Activated T-helper 1 cell treated with anti-CD3 and anti-CD28 coated beads, Interleukin-12 subunit alpha, Interleukin-12 subunit beta, Interleukin-2, Interleukin-4 antibody, amounts not matched to agents 30 ng/mL and 10 ng/mL and 1 ng/mL, durations not matched to agents 14 hours and 24 hours and 36 hours (primary cell): Measurements from ENCODE around the gene REL. TPM values are rescaled to one million over a fixed set of nuclear protein-coding genes. Genes with fewer than 3 reads are reported as not detected.

Source experiments
- DNase-seq: peaks from one replicate; pipeline ENCODE4 v3.0.0; 2021; ENCODE audit warnings: low spot score
- H3K27ac Mint-ChIP-seq: one replicate; pipeline ENCODE4 v1.8.0; 2021; ENCODE audit warnings: mild to moderate bottlenecking, mixed read lengths
- H3K27me3 Mint-ChIP-seq: one replicate; pipeline ENCODE4 v1.8.0; 2022; ENCODE audit warnings: mild to moderate bottlenecking, moderate library complexity, mixed read lengths; ENCODE audit not compliant: insufficient read depth
- H3K36me3 Mint-ChIP-seq: one replicate; pipeline ENCODE4 v1.8.0; 2021; ENCODE audit warnings: low read depth, mixed read lengths
- H3K4me1 Mint-ChIP-seq: one replicate; pipeline ENCODE4 v1.8.0; 2021; ENCODE audit warnings: low read depth, mixed read lengths
- H3K4me3 Mint-ChIP-seq: one replicate; pipeline ENCODE4 v1.8.0; 2021; ENCODE audit warnings: mild to moderate bottlenecking, moderate library complexity, mixed read lengths
- H3K9me3 Mint-ChIP-seq: one replicate; pipeline ENCODE4 v1.8.0; 2021; ENCODE audit warnings: mixed read lengths
- intact Hi-C: fragments of 100-400 bp; cut with micrococcal nuclease; formaldehyde crosslinking; loops from one replicate; pipeline ENCODE4 v1.15.1; 2024
- total RNA-seq: library from RNA; stranded (reverse); gene quantifications from 2 replicates; pipeline ENCODE4 v1.2.3, GENCODE V29; 2022

REL gene
- total RNA-seq, result 93.6 and 97.2 TPM in 2 replicates

- H3K27ac Mint-ChIP-seq, result peak within 1 kb of the TSS; percentile 99
- DNase-seq, result peak; percentile 89
- H3K9me3 Mint-ChIP-seq, result no peaks in the 10 kb centered on the region
- H3K4me1 Mint-ChIP-seq, result peaks cover 45% of the 10 kb centered on the region
- peak within 1 kb of the TSS; percentile 99 for H3K4me3 Mint-ChIP-seq
- H3K27me3 Mint-ChIP-seq, result no peaks in the 10 kb centered on the region
- peaks cover 32% of the 10 kb centered on the region for H3K36me3 Mint-ChIP-seq
- intact Hi-C loops, result loop anchor here (1.0 to 5.0 kb wide), 10 partner anchors 18 to 1316 kb away; partner anchors contain the start of genes B3GNT2, PAPOLG and SANBR
Measured at GRCh38 chr2:60881047-60881932, at the start of gene REL. Gene REL, plus strand, starts transcription at chr2:60881574. Its CDS starts 267 bp downstream, at chr2:60881841.

- intact Hi-C loops, result no loop called here
- DNase-seq, result no peak
- H3K27ac Mint-ChIP-seq, result no peak overlapping the region
- peaks cover 2% of the 10 kb centered on the region for H3K27me3 Mint-ChIP-seq
- no peaks in the 10 kb centered on the region for H3K9me3 Mint-ChIP-seq
- H3K4me3 Mint-ChIP-seq, result no peak overlapping the region
- H3K4me1 Mint-ChIP-seq, result peaks cover 21% of the 10 kb centered on the region
- no peaks in the 10 kb centered on the region for H3K36me3 Mint-ChIP-seq
Measured at GRCh38 chr2:60831921-60832320, 49.5 kb upstream of the REL start.

- intact Hi-C loops, result loop anchor here (1.0 kb wide), 1 partner anchor 40 kb away; no protein-coding TSS in a partner anchor
- Mint-ChIP-seq H3K27me3 (peaks cover 2% of the 10 kb centered on the region), H3K4me3 (no peak overlapping the region), H3K4me1 (peaks cover 14% of the 10 kb centered on the region), H3K36me3 (no peaks in the 10 kb centered on the region), H3K27ac (no peak overlapping the region), H3K9me3 (no peaks in the 10 kb centered on the region)
- DNase-seq, result no peak
Measured at GRCh38 chr2:60832621-60833020, 48.8 kb upstream of the REL start.

- no peak overlapping the region for H3K4me3 Mint-ChIP-seq
- H3K27ac Mint-ChIP-seq, result no peak overlapping the region
- H3K36me3 Mint-ChIP-seq, result no peaks in the 10 kb centered on the region
- no peaks in the 10 kb centered on the region for H3K9me3 Mint-ChIP-seq
- intact Hi-C loops, result no loop called here
- peaks cover 5% of the 10 kb centered on the region for H3K27me3 Mint-ChIP-seq
- peaks cover 14% of the 10 kb centered on the region for H3K4me1 Mint-ChIP-seq
- no peak for DNase-seq
Measured at GRCh38 chr2:60834270-60834717, 47.1 kb upstream of the REL start.

- no peak overlapping the region for H3K4me3 Mint-ChIP-seq
- H3K4me1 Mint-ChIP-seq, result peaks cover 22% of the 10 kb centered on the region
- H3K27me3 Mint-ChIP-seq, result peaks cover 5% of the 10 kb centered on the region
- H3K9me3 Mint-ChIP-seq, result no peaks in the 10 kb centered on the region
- intact Hi-C loops, result no loop called here
- H3K27ac Mint-ChIP-seq, result no peak overlapping the region
- DNase-seq, result no peak
- no peaks in the 10 kb centered on the region for H3K36me3 Mint-ChIP-seq
Measured at GRCh38 chr2:60836491-60836890, 44.9 kb upstream of the REL start.

GRCh38 chr2:60837123-60837522 is 44.3 kb upstream of the REL start:
- no peaks in the 10 kb centered on the region for H3K9me3 Mint-ChIP-seq
- DNase-seq, result no peak
- intact Hi-C loops, result no loop called here
- peaks cover 5% of the 10 kb centered on the region for H3K27me3 Mint-ChIP-seq
- H3K4me1 Mint-ChIP-seq, result peaks cover 22% of the 10 kb centered on the region
- H3K4me3 Mint-ChIP-seq, result no peak overlapping the region
- no peaks in the 10 kb centered on the region for H3K36me3 Mint-ChIP-seq
- no peak overlapping the region for H3K27ac Mint-ChIP-seq

GRCh38 chr2:60838481-60838880 is 42.9 kb upstream of the REL start:
- intact Hi-C loops, result no loop called here
- Mint-ChIP-seq H3K4me1 (peaks cover 14% of the 10 kb centered on the region), H3K27me3 (peaks cover 5% of the 10 kb centered on the region), H3K36me3 (no peaks in the 10 kb centered on the region), H3K27ac (no peak overlapping the region), H3K9me3 (no peaks in the 10 kb centered on the region), H3K4me3 (no peak overlapping the region)
- DNase-seq, result no peak

- Mint-ChIP-seq H3K27ac (no peak overlapping the region), H3K27me3 (peaks cover 5% of the 10 kb centered on the region), H3K4me1 (peaks cover 22% of the 10 kb centered on the region), H3K9me3 (no peaks in the 10 kb centered on the region), H3K4me3 (no peak overlapping the region), H3K36me3 (no peaks in the 10 kb centered on the region)
- intact Hi-C loops, result no loop called here
- no peak for DNase-seq
Measured at GRCh38 chr2:60839126-60839813, 42.1 kb upstream of the REL start.

- intact Hi-C loops, result no loop called here
- peaks cover 5% of the 10 kb centered on the region for H3K27me3 Mint-ChIP-seq
- H3K4me1 Mint-ChIP-seq, result peaks cover 17% of the 10 kb centered on the region
- no peak for DNase-seq
- no peak overlapping the region for H3K27ac Mint-ChIP-seq
- H3K4me3 Mint-ChIP-seq, result no peak overlapping the region
- no peaks in the 10 kb centered on the region for H3K36me3 Mint-ChIP-seq
- H3K9me3 Mint-ChIP-seq, result no peaks in the 10 kb centered on the region
Measured at GRCh38 chr2:60840880-60841279, 40.5 kb upstream of the REL start.

GRCh38 chr2:60843006-60843405 is 38.4 kb upstream of the REL start:
- Mint-ChIP-seq H3K9me3 (no peaks in the 10 kb centered on the region), H3K27ac (no peak overlapping the region), H3K4me1 (peaks cover 17% of the 10 kb centered on the region), H3K36me3 (no peaks in the 10 kb centered on the region), H3K4me3 (no peak overlapping the region), H3K27me3 (peaks cover 5% of the 10 kb centered on the region)
- intact Hi-C loops, result no loop called here
- DNase-seq, result no peak

- H3K36me3 Mint-ChIP-seq, result no peaks in the 10 kb centered on the region
- H3K9me3 Mint-ChIP-seq, result no peaks in the 10 kb centered on the region
- intact Hi-C loops, result loop anchor here (1.0 kb wide), 1 partner anchor 25 kb away; no protein-coding TSS in a partner anchor
- no peak overlapping the region for H3K27ac Mint-ChIP-seq
- no peak for DNase-seq
- peaks cover 2% of the 10 kb centered on the region for H3K27me3 Mint-ChIP-seq
- H3K4me1 Mint-ChIP-seq, result peaks cover 17% of the 10 kb centered on the region
- H3K4me3 Mint-ChIP-seq, result no peak overlapping the region
Measured at GRCh38 chr2:60844105-60844504, 37.3 kb upstream of the REL start.

GRCh38 chr2:60847854-60848253 is 33.5 kb upstream of the REL start:
- H3K4me1 Mint-ChIP-seq, result peaks cover 9% of the 10 kb centered on the region
- DNase-seq, result no peak
- peaks cover 2% of the 10 kb centered on the region for H3K27me3 Mint-ChIP-seq
- no peaks in the 10 kb centered on the region for H3K36me3 Mint-ChIP-seq
- no peak overlapping the region for H3K4me3 Mint-ChIP-seq
- no peaks in the 10 kb centered on the region for H3K9me3 Mint-ChIP-seq
- H3K27ac Mint-ChIP-seq, result no peak overlapping the region
- intact Hi-C loops, result no loop called here

- Mint-ChIP-seq H3K4me3 (no peak overlapping the region), H3K9me3 (no peaks in the 10 kb centered on the region), H3K4me1 (peaks cover 2% of the 10 kb centered on the region), H3K27me3 (peaks cover 2% of the 10 kb centered on the region), H3K36me3 (no peaks in the 10 kb centered on the region), H3K27ac (no peak overlapping the region)
- DNase-seq, result no peak
- intact Hi-C loops, result no loop called here
Measured at GRCh38 chr2:60849187-60849586, 32.2 kb upstream of the REL start.
